ENCODE data around the gene SLC4A4. TPM values are rescaled to one million over a fixed set of nuclear protein-coding genes. Genes with fewer than 3 reads are reported as not detected.

Gene SLC4A4
- total and polyA plus RNA-seq, 8 donors, result 84.1 to 400 (median 243) TPM

DNA sequence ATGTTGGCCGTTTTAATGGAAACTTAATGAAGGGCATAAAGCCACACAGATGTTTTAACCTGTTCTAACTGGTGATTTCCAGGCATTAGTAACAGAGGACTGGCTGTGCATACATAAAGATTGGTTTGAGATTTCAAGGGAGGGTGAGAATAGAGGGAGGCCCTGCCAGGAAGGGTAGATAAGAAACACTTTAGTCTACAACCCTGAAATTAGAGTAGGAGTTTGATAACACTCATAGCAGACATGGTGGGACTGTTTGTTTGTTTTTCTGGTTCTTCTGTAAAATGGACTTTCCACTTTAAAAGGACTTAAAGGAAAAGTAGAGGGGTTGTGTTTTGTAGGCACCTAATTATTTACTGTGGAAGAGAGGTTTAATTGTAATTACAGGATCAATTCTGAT, 16.2 kb downstream of the SLC4A4 start:
- no peak overlapping the region for H3K27ac ChIP-seq
- no peak for FAIRE-seq
- H3K36me3 ChIP-seq, result peaks cover 0 to 19% (median 0%) of the 10 kb centered on the region in 3 donors
- no peaks in the 10 kb centered on the region for H3K27me3 ChIP-seq
- TF ChIP-seq, protein P1, sequence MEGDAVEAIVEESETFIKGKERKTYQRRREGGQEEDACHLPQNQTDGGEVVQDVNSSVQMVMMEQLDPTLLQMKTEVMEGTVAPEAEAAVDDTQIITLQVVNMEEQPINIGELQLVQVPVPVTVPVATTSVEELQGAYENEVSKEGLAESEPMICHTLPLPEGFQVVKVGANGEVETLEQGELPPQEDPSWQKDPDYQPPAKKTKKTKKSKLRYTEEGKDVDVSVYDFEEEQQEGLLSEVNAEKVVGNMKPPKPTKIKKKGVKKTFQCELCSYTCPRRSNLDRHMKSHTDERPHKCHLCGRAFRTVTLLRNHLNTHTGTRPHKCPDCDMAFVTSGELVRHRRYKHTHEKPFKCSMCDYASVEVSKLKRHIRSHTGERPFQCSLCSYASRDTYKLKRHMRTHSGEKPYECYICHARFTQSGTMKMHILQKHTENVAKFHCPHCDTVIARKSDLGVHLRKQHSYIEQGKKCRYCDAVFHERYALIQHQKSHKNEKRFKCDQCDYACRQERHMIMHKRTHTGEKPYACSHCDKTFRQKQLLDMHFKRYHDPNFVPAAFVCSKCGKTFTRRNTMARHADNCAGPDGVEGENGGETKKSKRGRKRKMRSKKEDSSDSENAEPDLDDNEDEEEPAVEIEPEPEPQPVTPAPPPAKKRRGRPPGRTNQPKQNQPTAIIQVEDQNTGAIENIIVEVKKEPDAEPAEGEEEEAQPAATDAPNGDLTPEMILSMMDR (IDR thresholded peaks at IDR 0.05), result no peak
- H3K4me3 ChIP-seq, result no peak overlapping the region
- no peak for DNase-seq
- peak in 1 of 4 donors; percentile 18 for ATAC-seq
- intact Hi-C loops (cut with DNase I), result no loop called here
- H3K4me1 ChIP-seq, result no peaks in the 10 kb centered on the region
- H3K9me3 ChIP-seq, result no peaks in the 10 kb centered on the region
- 41 to 64% methylated on average over 1 of the region's 1 CpG for WGBS, 2 donors

GRCh38 chr4:71355971-71356370, 17.2 kb downstream of the SLC4A4 start:
- no peak overlapping the region for H3K4me3 ChIP-seq
- no peaks in the 10 kb centered on the region for H3K9me3 ChIP-seq
- H3K36me3 ChIP-seq, result peaks cover 0 to 19% (median 0%) of the 10 kb centered on the region in 3 donors
- no peaks in the 10 kb centered on the region for H3K27me3 ChIP-seq
- no peak for DNase-seq
- intact Hi-C loops (cut with DNase I), result no loop called here
- H3K4me1 ChIP-seq, result no peaks in the 10 kb centered on the region
- ATAC-seq, result peak in 1 of 4 donors; percentile 4
- no peak for FAIRE-seq
- TF ChIP-seq, protein P1 (IDR thresholded peaks at IDR 0.05), result no peak
- H3K27ac ChIP-seq, result no peak overlapping the region

DNA sequence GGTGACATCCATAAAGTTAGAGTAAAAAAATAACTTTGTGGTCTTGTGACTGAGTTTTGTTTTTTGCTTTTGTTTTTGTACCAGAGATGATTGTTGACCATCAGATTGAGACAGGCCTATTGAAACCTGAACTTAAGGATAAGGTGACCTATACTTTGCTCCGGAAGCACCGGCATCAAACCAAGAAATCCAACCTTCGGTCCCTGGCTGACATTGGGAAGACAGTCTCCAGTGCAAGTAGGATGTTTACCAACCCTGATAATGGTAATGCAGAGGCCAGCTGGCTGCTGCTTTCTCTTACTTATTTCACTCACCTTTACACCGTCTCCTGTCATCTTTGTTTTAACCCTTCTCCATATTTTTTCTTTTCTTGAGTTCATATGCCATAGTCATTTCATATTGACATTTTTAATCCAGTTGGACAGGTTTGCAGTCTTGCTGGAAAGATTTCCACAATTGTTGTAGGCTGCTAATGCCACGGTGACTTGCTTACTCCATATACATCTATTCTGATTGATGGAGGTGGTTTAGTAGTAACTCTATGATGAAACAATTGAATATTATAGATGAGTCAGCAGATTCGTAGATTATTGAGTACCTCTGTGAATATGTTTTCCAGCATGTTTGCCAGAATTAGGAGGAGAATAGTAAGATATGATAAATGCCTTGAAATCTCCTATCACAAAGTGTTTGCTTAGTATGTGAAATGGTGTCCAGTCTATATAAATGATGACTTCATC, 18.3 kb downstream of the SLC4A4 start:
- Histone ChIP-seq H3K9me3 (no peaks in the 10 kb centered on the region), H3K27me3 (no peaks in the 10 kb centered on the region), H3K4me1 (no peaks in the 10 kb centered on the region), H3K36me3 (peaks cover 0 to 19% (median 0%) of the 10 kb centered on the region in 3 donors), H3K27ac (no peak overlapping the region), H3K4me3 (no peak overlapping the region)
- ATAC-seq (no peak), FAIRE-seq (no peak), DNase-seq (no peak)
- intact Hi-C loops (cut with DNase I), result no loop called here
- 28 to 38% methylated on average over 6 of the region's 6 CpGs for WGBS, 2 donors
- TF ChIP-seq, protein P1 (IDR thresholded peaks at IDR 0.05), result no peak

DNA sequence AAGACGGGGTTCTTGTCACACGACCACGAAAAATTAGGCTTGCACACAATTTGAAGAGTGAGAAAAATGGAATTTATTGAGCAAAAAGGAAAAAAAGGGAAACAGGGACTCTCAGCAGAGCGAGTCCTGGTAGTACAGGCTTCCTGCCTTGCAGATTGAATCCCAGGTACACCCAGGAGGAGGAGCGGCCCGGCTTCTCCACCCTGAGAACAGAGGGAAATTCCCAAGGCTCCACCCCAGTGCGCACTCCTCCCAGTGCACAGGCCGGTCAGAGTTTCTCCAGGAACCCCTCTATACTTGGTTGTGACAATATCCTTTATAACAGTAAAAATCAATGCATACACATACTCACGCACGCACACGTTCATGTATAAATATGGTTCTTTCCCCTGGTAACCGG, 22.0 kb downstream of the SLC4A4 start:
- TF ChIP-seq, protein P1 (IDR thresholded peaks at IDR 0.05), result no peak
- no peak for DNase-seq
- ATAC-seq, result peak in 2 of 4 donors; percentile 18 to 36

GRCh38 chr4:71361476-71361875, 22.7 kb downstream of the SLC4A4 start:
- no peak for ATAC-seq
- TF ChIP-seq, protein P1 (IDR thresholded peaks at IDR 0.05), result no peak
- H3K4me1 ChIP-seq, result no peaks in the 10 kb centered on the region
- no peak for DNase-seq
- no peak for FAIRE-seq
- H3K27ac ChIP-seq, result no peak overlapping the region
- H3K36me3 ChIP-seq, result no peaks in the 10 kb centered on the region
- H3K9me3 ChIP-seq, result no peaks in the 10 kb centered on the region
- H3K4me3 ChIP-seq, result no peak overlapping the region
- H3K27me3 ChIP-seq, result no peaks in the 10 kb centered on the region
- intact Hi-C loops (cut with DNase I), result no loop called here

More for the DNA sequence above, 22.0 kb downstream of the SLC4A4 start:
- Histone ChIP-seq H3K9me3 (no peaks in the 10 kb centered on the region), H3K4me3 (no peak overlapping the region), H3K4me1 (no peaks in the 10 kb centered on the region), H3K27ac (no peak overlapping the region), H3K27me3 (no peaks in the 10 kb centered on the region), H3K36me3 (no peaks in the 10 kb centered on the region)
- 75 to 83% methylated on average over 12 of the region's 12 CpGs for WGBS, 2 donors
- no peak for FAIRE-seq
- intact Hi-C loops (cut with DNase I), result no loop called here
